Measurements from ENCODE around the gene AK2. TPM values are rescaled to one million over a fixed set of nuclear protein-coding genes. Genes with fewer than 3 reads are reported as not detected.

AK2 gene
- total and polyA plus RNA-seq, 2 donors (not counting 1 experiment from before 2014, with no cell fraction given), result 62.6 to 141 TPM

DNA sequence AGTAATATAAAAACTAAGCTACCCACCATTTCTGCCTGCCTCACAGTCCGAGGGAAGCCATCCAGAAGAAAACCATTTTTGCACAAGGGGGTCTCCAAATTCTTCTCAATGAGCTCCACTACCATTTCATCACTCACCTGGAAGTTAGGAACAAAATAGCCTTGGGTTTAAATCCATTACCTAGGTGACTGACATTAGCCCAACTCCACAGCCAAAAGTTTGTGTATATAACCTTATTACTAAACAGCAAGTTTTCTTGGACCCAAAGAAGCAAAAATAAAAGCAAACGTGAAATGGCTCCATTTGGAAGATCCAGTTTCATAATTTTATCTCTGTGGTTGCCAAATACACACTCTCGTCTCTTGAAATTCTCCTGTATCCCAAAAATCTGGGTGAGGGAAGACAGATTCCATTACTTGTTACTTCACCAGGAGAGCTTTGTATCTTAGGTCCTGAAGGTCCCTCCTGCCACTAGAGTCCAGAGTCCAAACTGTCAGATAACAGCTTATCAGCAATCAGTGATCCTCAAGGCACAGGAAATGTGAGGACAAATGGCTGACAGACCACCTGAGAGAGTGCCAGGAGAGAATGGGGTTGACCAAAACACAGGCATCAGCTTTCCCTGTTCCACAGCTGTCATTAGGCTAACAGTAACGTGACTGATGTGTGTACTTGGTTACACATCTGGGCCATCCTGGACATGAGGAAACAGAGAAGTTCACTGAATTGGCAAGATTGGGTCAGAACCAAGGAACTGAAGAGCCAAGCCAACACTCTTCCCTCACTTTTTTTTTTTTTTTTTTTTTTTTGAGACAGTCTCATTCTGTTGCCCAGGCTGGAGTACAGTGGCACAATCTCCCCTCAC is 14.9 kb downstream of the AK2 start:
- no peaks in the 10 kb centered on the region for H3K4me1 ChIP-seq (ENCODE audit: control insufficient read depth, extremely low read depth, insufficient read depth, low read length)
- no peaks in the 10 kb centered on the region for H3K36me3 ChIP-seq (ENCODE audit: control insufficient read depth, insufficient read depth, low read length)

DNA sequence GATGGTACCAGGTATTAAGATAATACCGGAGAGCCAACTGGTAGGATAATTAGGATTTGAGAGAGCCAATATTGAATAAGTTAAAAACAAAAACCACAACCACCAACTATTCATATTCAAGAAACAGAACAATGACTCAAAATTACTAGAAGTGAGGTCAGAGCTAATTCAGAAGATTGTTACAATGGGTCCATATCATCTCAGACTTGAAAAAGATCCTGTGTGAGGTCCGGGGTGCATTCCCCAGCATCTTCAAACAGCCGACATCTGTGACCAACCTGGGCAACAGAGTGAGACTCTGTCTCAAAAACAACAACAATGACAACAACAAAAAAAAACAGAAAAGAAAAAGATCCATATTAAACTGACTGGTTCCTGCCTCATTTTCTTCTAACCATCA is 18.6 kb downstream of the AK2 start:
- Histone ChIP-seq H3K9ac (ENCODE audit: insufficient read depth, low read length) (no peak overlapping the region), H3K79me2 (ENCODE audit: control insufficient read depth, insufficient read depth, low read length) (no peaks in the 10 kb centered on the region), H3K36me3 (ENCODE audit: control insufficient read depth, insufficient read depth, low read length) (peaks cover 7% of the 10 kb centered on the region), H4K20me1 (ENCODE audit: control insufficient read depth, extremely low read depth, insufficient read depth, low read length) (no peaks in the 10 kb centered on the region), H3K9me3 (ENCODE audit: control insufficient read depth, insufficient read depth, low read depth, low read length) (no peaks in the 10 kb centered on the region), H3K27ac (ENCODE audit: insufficient read depth, low read length) (no peak overlapping the region), H3K4me1 (ENCODE audit: control insufficient read depth, extremely low read depth, insufficient read depth, low read length) (no peaks in the 10 kb centered on the region), H3K4me3 (replicated peaks in 1 of 4; ENCODE audit: control extremely low read depth in 1 of 4, insufficient read depth in 1 of 4, low read depth in 3 of 4, low read length in 4 of 4) (no peak overlapping the region), H2AFZ (ENCODE audit: low read length) (no peak overlapping the region), H3K27me3 (ENCODE audit: control insufficient read depth, insufficient read depth, low read length) (no peaks in the 10 kb centered on the region), H3K4me2 (ENCODE audit: extremely low read depth, insufficient read depth, low read length) (no peak overlapping the region)
- TF ChIP-seq EZH2 (IDR thresholded peaks at IDR 0.05; ENCODE audit: low read length, missing control alignments), result no peak
- TF ChIP-seq, protein P1, sequence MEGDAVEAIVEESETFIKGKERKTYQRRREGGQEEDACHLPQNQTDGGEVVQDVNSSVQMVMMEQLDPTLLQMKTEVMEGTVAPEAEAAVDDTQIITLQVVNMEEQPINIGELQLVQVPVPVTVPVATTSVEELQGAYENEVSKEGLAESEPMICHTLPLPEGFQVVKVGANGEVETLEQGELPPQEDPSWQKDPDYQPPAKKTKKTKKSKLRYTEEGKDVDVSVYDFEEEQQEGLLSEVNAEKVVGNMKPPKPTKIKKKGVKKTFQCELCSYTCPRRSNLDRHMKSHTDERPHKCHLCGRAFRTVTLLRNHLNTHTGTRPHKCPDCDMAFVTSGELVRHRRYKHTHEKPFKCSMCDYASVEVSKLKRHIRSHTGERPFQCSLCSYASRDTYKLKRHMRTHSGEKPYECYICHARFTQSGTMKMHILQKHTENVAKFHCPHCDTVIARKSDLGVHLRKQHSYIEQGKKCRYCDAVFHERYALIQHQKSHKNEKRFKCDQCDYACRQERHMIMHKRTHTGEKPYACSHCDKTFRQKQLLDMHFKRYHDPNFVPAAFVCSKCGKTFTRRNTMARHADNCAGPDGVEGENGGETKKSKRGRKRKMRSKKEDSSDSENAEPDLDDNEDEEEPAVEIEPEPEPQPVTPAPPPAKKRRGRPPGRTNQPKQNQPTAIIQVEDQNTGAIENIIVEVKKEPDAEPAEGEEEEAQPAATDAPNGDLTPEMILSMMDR (conservative IDR thresholded peaks at IDR 0.05 in 1 of 2, IDR thresholded peaks at IDR 0.05 in 1 of 2; ENCODE audit: low read depth in 1 of 2, low read length in 2 of 2), result no peak
- DNase-seq (ENCODE audit: low read depth in 2 of 2), result no peak

More for the DNA sequence above, 14.9 kb downstream of the AK2 start:
- no peaks in the 10 kb centered on the region for H4K20me1 ChIP-seq (ENCODE audit: control insufficient read depth, extremely low read depth, insufficient read depth, low read length)
- H2AFZ ChIP-seq (ENCODE audit: low read length), result no peak overlapping the region
- no peaks in the 10 kb centered on the region for H3K27me3 ChIP-seq (ENCODE audit: control insufficient read depth, insufficient read depth, low read length)
- DNase-seq (ENCODE audit: low read depth in 2 of 2), result no peak
- H3K4me3 ChIP-seq (replicated peaks in 1 of 4; ENCODE audit: control extremely low read depth in 1 of 4, insufficient read depth in 1 of 4, low read depth in 3 of 4, low read length in 4 of 4), result no peak overlapping the region
- no peak overlapping the region for H3K4me2 ChIP-seq (ENCODE audit: extremely low read depth, insufficient read depth, low read length)
- TF ChIP-seq, protein P1 (conservative IDR thresholded peaks at IDR 0.05 in 1 of 2, IDR thresholded peaks at IDR 0.05 in 1 of 2; ENCODE audit: low read depth in 1 of 2, low read length in 2 of 2), result no peak
- no peak for TF ChIP-seq EZH2 (IDR thresholded peaks at IDR 0.05; ENCODE audit: low read length, missing control alignments)
- no peak overlapping the region for H3K9ac ChIP-seq (ENCODE audit: insufficient read depth, low read length)
- no peaks in the 10 kb centered on the region for H3K9me3 ChIP-seq (ENCODE audit: control insufficient read depth, insufficient read depth, low read depth, low read length)
- H3K27ac ChIP-seq (ENCODE audit: insufficient read depth, low read length), result no peak overlapping the region
- H3K79me2 ChIP-seq (ENCODE audit: control insufficient read depth, insufficient read depth, low read length), result no peaks in the 10 kb centered on the region

DNA sequence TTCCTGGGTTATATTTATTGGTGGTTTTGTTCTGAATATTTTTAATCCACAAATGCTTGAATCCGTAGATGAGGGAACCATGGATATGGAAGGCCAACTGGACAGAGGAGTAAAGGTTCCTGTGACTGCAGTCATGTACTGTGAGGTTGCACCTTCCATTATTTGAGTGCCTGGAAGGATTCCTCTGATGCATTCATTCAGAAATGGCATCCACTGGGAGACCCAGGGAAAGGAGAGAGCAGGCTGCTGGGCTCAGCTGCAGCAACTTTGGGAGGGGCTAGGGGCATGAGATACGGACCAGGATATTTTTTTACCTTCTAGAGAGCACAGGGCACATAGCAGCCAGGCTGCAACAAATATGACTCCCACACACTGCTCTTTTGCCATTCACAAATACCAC is 19.5 kb downstream of the AK2 start:
- Histone ChIP-seq H3K9me3 (ENCODE audit: control insufficient read depth, insufficient read depth, low read depth, low read length) (no peaks in the 10 kb centered on the region), H4K20me1 (ENCODE audit: control insufficient read depth, extremely low read depth, insufficient read depth, low read length) (no peaks in the 10 kb centered on the region), H3K4me2 (ENCODE audit: extremely low read depth, insufficient read depth, low read length) (no peak overlapping the region), H2AFZ (ENCODE audit: low read length) (no peak overlapping the region), H3K27ac (ENCODE audit: insufficient read depth, low read length) (no peak overlapping the region), H3K4me3 (replicated peaks in 1 of 4; ENCODE audit: control extremely low read depth in 1 of 4, insufficient read depth in 1 of 4, low read depth in 3 of 4, low read length in 4 of 4) (no peak overlapping the region), H3K36me3 (ENCODE audit: control insufficient read depth, insufficient read depth, low read length) (peaks cover 12% of the 10 kb centered on the region), H3K4me1 (ENCODE audit: control insufficient read depth, extremely low read depth, insufficient read depth, low read length) (no peaks in the 10 kb centered on the region), H3K27me3 (ENCODE audit: control insufficient read depth, insufficient read depth, low read length) (no peaks in the 10 kb centered on the region), H3K9ac (ENCODE audit: insufficient read depth, low read length) (no peak overlapping the region), H3K79me2 (ENCODE audit: control insufficient read depth, insufficient read depth, low read length) (no peaks in the 10 kb centered on the region)
- no peak for DNase-seq (ENCODE audit: low read depth in 2 of 2)
- TF ChIP-seq EZH2 (IDR thresholded peaks at IDR 0.05; ENCODE audit: low read length, missing control alignments), result no peak
- TF ChIP-seq, protein P1 (conservative IDR thresholded peaks at IDR 0.05 in 1 of 2, IDR thresholded peaks at IDR 0.05 in 1 of 2; ENCODE audit: low read depth in 1 of 2, low read length in 2 of 2), result no peak

Measured in fibroblast of lung (primary cell).